GM06990 (cell line): ENCODE data around the gene CCDC137.

ENCODE experiments used
- DNase-seq: peaks from one replicate; pipeline ENCODE4 v3.0.0-alpha.2; 2011; ENCODE audit not compliant: insufficient read length; ENCODE audit errors: extremely low read depth
- H3K27me3 ChIP-seq: replicated peaks from 2 replicates; pipeline ENCODE4 v1.6.0; 2011; ENCODE audit warnings: low read length; ENCODE audit not compliant: control insufficient read depth, insufficient read depth
- H3K36me3 ChIP-seq: 2 replicates; pipeline ENCODE4 v1.5.1; 2011; ENCODE audit warnings: low read length; ENCODE audit not compliant: control insufficient read depth, insufficient read depth
- H3K4me3 ChIP-seq: replicated peaks from 2 replicates; pipeline ENCODE4 v1.5.1; 2011; ENCODE audit warnings: low read depth, mild to moderate bottlenecking, control low read depth, low read length
- CTCF ChIP-seq: IDR thresholded peaks from 2 replicates; pipeline ENCODE4 v1.5.1; 2011; ENCODE audit warnings: low read length, control low read depth, mild to moderate bottlenecking, inconsistent platforms; ENCODE audit not compliant: insufficient read depth, poor library complexity, severe bottlenecking

CCDC137 gene

GRCh38 chr17:81700353-81701287 is 34.1 kb downstream of the CCDC137 start:
- peaks cover 38% of the 10 kb centered on the region for H3K36me3 ChIP-seq
- no peak for TF ChIP-seq CTCF
- no peak for DNase-seq
- H3K4me3 ChIP-seq, result no peak overlapping the region; the same call in 1 of the 2 replicates
- no peaks in the 10 kb centered on the region for H3K27me3 ChIP-seq

- TF ChIP-seq CTCF, result peak; percentile 30
- peaks cover 34% of the 10 kb centered on the region for H3K36me3 ChIP-seq
- H3K27me3 ChIP-seq, result no peaks in the 10 kb centered on the region
- peak overlapping the region; percentile 82 for H3K4me3 ChIP-seq
- DNase-seq, result no peak
These were observed 34.9 kb downstream of the CCDC137 start for GRCh38 chr17:81701288-81702071.

DNA sequence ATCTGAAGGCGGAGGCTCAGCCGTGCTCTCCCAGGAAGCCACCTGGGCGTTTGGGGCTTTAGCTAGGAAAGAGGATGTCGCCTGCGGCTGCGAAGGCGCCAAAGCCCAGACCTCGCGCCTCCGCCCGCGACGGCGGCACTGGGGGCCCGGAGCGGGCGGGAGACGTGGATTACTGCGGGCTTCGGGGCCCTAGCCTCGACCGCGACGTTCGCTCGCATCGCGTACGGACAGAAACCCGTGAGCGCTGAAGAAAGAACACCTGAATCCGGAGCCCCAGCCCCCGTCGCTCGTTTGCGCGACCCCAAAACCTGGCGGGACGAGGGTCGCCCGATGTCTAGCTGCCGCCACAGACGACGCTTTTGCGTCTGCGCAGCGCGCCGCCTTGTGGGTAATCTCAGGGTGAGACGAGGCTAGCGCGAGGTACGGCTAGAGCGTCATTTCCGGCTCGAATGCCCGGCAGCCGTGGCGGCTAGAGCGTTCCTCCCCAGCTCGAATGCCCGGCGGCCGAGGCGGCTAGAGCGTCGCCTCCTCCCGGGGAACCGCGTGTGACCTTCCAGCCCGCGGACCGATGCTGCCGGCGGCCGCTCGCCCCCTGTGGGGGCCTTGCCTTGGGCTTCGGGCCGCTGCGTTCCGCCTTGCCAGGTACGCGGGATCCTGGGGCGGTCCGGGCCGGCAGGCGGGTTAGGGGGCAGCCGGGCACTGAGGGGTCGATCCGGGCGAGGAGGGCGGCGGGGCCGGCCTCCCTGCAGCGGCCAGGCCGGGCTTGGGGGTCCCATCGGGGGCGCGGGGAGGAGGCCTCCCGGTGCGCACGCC is 36.6 kb downstream of the CCDC137 start, which contains the start of gene MRPL12:
MRPL12 (plus strand) TSS at position 434 of the 813 bp plus-strand sequence; CDS start at position 569, 135 bp downstream.
- Histone ChIP-seq H3K36me3 (peaks cover 39% of the 10 kb centered on the region), H3K4me3 (peak within 1 kb of the TSS; percentile 82), H3K27me3 (no peaks in the 10 kb centered on the region)
- TF ChIP-seq CTCF, result no peak
- DNase-seq, result peak; percentile 89

- no peak for TF ChIP-seq CTCF
- Histone ChIP-seq H3K4me3 (peak overlapping the region; percentile 82), H3K27me3 (no peaks in the 10 kb centered on the region), H3K36me3 (peaks cover 42% of the 10 kb centered on the region)
- no peak for DNase-seq
These were observed 37.5 kb downstream of the CCDC137 start for GRCh38 chr17:81703747-81704654.
